Astrocyte of the cerebellum (primary cell): ENCODE results near the gene GNAI1.
"Not testable (repeated sequence)": the region's sequence is repeated elsewhere in the genome, so short reads cannot be mapped to it uniquely, and the experiment has no call there.

Source experiments
- DNase-seq: peaks from one replicate; pipeline ENCODE4 v3.0.0-alpha.2; 2011; ENCODE audit warnings: low read depth
- H3K4me3 ChIP-seq: 2 replicates; pipeline ENCODE4 v1.5.1; 2011; ENCODE audit warnings: mild to moderate bottlenecking, low read depth, low read length, moderate library complexity
- CTCF ChIP-seq: IDR thresholded peaks from 2 replicates; pipeline ENCODE4 v1.5.1; 2012; ENCODE audit warnings: low read length, low read depth, moderate library complexity, mild to moderate bottlenecking; ENCODE audit errors: missing control alignments
- in situ Hi-C: cut with HindIII; loops from 2 replicates; pipeline ENCODE4 v1.10.0; 2017; ENCODE audit warnings: low sequenced_read_pairs

GNAI1 gene

GRCh38 chr7:80154656-80155333, 20.2 kb downstream of the GNAI1 start:
- TF ChIP-seq CTCF: no peak
- H3K4me3 ChIP-seq: no peak overlapping the region
- in situ Hi-C loops: no loop called here
- DNase-seq: no peak

- in situ Hi-C loops: no loop called here
- H3K4me3 ChIP-seq: no peak overlapping the region
- TF ChIP-seq CTCF: no peak
- no peak for DNase-seq
These were observed 20.7 kb downstream of the GNAI1 start for GRCh38 chr7:80155374-80155773.

GRCh38 chr7:80157770-80158169, 23.1 kb downstream of the GNAI1 start:
- H3K4me3 ChIP-seq, in situ Hi-C loops: not testable (repeated sequence)

DNA sequence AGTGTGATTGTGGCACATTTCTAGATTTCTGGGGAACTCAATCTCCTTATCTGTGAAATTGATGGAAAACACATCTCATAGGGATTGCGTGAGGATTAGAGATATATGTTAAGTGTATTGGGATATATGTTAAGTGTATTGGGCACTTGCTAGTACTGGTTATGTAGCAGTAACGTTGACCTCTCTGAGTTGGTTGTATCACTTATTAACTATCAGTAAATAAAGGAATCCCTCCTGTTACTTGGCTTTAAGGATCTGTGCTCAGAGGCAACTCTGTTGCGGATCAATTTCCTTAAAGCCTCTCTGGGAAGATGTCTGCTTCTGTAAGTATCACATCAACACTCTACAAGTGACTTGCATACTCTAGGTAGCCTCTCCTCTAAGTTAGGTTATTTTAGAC, 25.2 kb downstream of the GNAI1 start:
- in situ Hi-C loops: no loop called here
- no peak for DNase-seq
- TF ChIP-seq CTCF: no peak
- no peak overlapping the region for H3K4me3 ChIP-seq

More at GRCh38 chr7:80157770-80158169, 23.1 kb downstream of the GNAI1 start:
- DNase-seq: not testable (repeated sequence)

DNA sequence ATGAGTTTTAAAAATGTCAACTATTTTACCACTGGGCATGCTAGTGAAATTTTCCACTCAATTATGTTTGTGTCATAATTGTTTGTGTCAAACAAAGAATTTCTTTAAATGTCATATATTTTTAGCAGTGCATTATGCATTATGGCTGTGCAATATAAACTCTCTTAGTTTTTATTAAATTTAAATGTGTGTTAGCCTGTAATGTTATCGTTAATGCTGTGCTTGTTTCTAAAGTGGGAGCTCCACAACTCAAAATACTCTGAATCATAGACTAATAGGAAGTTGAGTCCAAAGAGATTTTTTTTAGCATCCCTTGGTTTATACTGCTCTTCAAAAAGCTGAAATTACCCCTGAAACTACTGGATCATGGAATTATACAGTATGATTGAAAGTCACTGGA, 26.8 kb downstream of the GNAI1 start:
- no peak for DNase-seq
- in situ Hi-C loops: no loop called here
- TF ChIP-seq CTCF: no peak
- H3K4me3 ChIP-seq: no peak overlapping the region

DNA sequence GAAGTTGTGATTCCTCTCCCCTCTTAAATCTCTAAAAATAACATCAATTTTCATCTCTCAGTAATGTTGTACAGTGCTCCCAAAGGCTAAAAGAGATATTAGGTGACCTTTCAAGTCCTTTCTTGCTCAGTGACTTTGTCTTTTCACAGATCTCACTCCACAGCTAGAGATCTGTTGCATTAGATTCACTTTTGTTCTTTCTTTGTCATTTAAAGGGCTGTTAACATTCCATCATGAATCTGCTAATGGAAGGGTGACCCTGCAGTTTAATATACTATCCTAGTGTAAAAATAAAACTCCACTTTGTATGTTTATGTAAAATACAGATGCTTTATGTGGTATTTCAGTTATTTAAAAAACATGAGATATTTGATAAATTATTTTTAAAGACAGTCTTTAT, 30.5 kb downstream of the GNAI1 start:
- H3K4me3 ChIP-seq: no peak overlapping the region
- no peak for DNase-seq
- in situ Hi-C loops: no loop called here
- no peak for TF ChIP-seq CTCF

GRCh38 chr7:80170445-80170844, 35.8 kb downstream of the GNAI1 start:
- in situ Hi-C loops: no loop called here
- TF ChIP-seq CTCF: no peak
- H3K4me3 ChIP-seq: no peak overlapping the region
- no peak for DNase-seq
